ENCODE results near the gene STK32B.

STK32B gene

GRCh38 chr4:5446595-5447226, 395.4 kb downstream of the STK32B start:
- no peak overlapping the region for H3K4me3 ChIP-seq (ENCODE audit: low read length)
- no peak for DNase-seq (ENCODE audit: low read depth)
- TF ChIP-seq CTCF (conservative IDR thresholded peaks at IDR 0.05; ENCODE audit: low read depth, low read length): no peak

- H3K4me3 ChIP-seq (ENCODE audit: low read length): no peak overlapping the region
- no peak for TF ChIP-seq CTCF (conservative IDR thresholded peaks at IDR 0.05; ENCODE audit: low read depth, low read length)
- no peak for DNase-seq (ENCODE audit: low read depth)
Measured at GRCh38 chr4:5447755-5448154, 396.5 kb downstream of the STK32B start.

GRCh38 chr4:5448221-5448620, 396.9 kb downstream of the STK32B start:
- no peak overlapping the region for H3K4me3 ChIP-seq (ENCODE audit: low read length)
- TF ChIP-seq CTCF (conservative IDR thresholded peaks at IDR 0.05; ENCODE audit: low read depth, low read length): no peak
- no peak for DNase-seq (ENCODE audit: low read depth)

- no peak overlapping the region for H3K4me3 ChIP-seq (ENCODE audit: low read length)
- no peak for DNase-seq (ENCODE audit: low read depth)
- TF ChIP-seq CTCF (conservative IDR thresholded peaks at IDR 0.05; ENCODE audit: low read depth, low read length): no peak
Measured at GRCh38 chr4:5451243-5451642, 400.0 kb downstream of the STK32B start.

- DNase-seq (ENCODE audit: low read depth): no peak
- no peak for TF ChIP-seq CTCF (conservative IDR thresholded peaks at IDR 0.05; ENCODE audit: low read depth, low read length)
Measured at GRCh38 chr4:5452156-5452555, 400.9 kb downstream of the STK32B start.

GRCh38 chr4:5455003-5455585, 403.8 kb downstream of the STK32B start:
- no peak overlapping the region for H3K4me3 ChIP-seq (ENCODE audit: low read length)
- DNase-seq (ENCODE audit: low read depth): no peak
- TF ChIP-seq CTCF (conservative IDR thresholded peaks at IDR 0.05; ENCODE audit: low read depth, low read length): no peak

More at GRCh38 chr4:5452156-5452555, 400.9 kb downstream of the STK32B start:
- no peak overlapping the region for H3K4me3 ChIP-seq (ENCODE audit: low read length)

- no peak overlapping the region for H3K4me3 ChIP-seq (ENCODE audit: low read length)
- no peak for TF ChIP-seq CTCF (conservative IDR thresholded peaks at IDR 0.05; ENCODE audit: low read depth, low read length)
- DNase-seq (ENCODE audit: low read depth): no peak
Measured at GRCh38 chr4:5456296-5456845, 405.1 kb downstream of the STK32B start.
